Measurements from ENCODE around the gene SAMD9.

GRCh38 chr7:93159490-93159889 is 41.7 kb upstream of the SAMD9 start:
- TF ChIP-seq, protein P1, sequence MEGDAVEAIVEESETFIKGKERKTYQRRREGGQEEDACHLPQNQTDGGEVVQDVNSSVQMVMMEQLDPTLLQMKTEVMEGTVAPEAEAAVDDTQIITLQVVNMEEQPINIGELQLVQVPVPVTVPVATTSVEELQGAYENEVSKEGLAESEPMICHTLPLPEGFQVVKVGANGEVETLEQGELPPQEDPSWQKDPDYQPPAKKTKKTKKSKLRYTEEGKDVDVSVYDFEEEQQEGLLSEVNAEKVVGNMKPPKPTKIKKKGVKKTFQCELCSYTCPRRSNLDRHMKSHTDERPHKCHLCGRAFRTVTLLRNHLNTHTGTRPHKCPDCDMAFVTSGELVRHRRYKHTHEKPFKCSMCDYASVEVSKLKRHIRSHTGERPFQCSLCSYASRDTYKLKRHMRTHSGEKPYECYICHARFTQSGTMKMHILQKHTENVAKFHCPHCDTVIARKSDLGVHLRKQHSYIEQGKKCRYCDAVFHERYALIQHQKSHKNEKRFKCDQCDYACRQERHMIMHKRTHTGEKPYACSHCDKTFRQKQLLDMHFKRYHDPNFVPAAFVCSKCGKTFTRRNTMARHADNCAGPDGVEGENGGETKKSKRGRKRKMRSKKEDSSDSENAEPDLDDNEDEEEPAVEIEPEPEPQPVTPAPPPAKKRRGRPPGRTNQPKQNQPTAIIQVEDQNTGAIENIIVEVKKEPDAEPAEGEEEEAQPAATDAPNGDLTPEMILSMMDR (IDR thresholded peaks at IDR 0.05; ENCODE audit: poor library complexity): no peak
- no peak for TF ChIP-seq EZH2 (IDR thresholded peaks at IDR 0.05; ENCODE audit: borderline replicate concordance)

Data from hepatocyte (in vitro differentiated cells).